Measurements from ENCODE around the gene RNU4-1.
"Not testable (repeated sequence)": the region's sequence is repeated elsewhere in the genome, so short reads cannot be mapped to it uniquely, and the experiment has no call there.

DNA sequence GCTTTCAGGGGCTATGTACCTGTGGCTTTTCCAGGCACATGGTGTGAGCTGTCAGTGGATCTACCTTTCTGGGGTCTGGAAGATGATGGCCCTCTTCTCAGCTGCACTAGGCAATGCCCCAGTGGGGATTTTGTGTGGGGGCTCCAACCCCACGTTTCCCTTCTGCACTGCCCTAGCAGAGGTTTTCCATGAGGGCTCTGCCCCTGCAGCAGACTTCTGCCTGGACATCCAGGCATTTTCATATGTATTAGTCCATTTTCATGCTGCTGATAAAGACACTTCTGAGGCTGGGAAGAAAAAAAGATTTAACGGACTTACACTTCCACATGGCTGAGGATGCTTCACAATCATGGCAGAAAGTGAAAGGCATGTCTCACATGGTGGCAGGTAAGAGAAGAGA lies 43.4 kb upstream of the RNU4-1 start:
- TF ChIP-seq POLR2AphosphoS5, CTCF (IDR thresholded peaks at IDR 0.05): not testable (repeated sequence)

All from breast epithelium (tissue), 3 donors.